Measurements from ENCODE around the gene CYP1A2.

DNA sequence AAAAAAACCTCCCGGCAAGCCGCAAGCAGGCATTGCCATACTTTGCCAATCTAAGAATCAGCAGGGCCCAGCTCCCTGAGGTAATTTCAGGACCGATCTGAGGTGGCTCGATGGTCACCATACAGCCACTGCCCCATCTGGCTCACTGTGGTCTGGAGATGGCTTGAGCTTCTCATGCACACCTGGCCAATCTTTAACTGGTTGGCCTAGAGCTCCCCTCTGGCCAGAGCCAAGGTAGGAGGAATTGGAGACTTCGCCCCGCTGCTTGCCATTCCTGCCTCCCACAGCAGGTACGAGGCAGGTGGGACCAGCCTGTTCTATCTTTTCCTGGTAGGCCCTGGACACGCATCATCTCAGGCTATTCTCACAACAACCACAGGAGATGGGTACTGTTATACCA lies 10.1 kb downstream of the CYP1A2 start:
- TF ChIP-seq, protein P1, sequence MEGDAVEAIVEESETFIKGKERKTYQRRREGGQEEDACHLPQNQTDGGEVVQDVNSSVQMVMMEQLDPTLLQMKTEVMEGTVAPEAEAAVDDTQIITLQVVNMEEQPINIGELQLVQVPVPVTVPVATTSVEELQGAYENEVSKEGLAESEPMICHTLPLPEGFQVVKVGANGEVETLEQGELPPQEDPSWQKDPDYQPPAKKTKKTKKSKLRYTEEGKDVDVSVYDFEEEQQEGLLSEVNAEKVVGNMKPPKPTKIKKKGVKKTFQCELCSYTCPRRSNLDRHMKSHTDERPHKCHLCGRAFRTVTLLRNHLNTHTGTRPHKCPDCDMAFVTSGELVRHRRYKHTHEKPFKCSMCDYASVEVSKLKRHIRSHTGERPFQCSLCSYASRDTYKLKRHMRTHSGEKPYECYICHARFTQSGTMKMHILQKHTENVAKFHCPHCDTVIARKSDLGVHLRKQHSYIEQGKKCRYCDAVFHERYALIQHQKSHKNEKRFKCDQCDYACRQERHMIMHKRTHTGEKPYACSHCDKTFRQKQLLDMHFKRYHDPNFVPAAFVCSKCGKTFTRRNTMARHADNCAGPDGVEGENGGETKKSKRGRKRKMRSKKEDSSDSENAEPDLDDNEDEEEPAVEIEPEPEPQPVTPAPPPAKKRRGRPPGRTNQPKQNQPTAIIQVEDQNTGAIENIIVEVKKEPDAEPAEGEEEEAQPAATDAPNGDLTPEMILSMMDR (IDR thresholded peaks at IDR 0.05; ENCODE audit: low read length), result no peak
- TF ChIP-seq EZH2 (optimal IDR thresholded peaks at IDR 0.05; ENCODE audit: low read depth, low read length) (no peak), EZH2phosphoT487 (IDR thresholded peaks at IDR 0.05; ENCODE audit: low read length) (no peak)
